ENCODE measurements around the gene WDR18. TPM values are rescaled to one million over a fixed set of nuclear protein-coding genes. Genes with fewer than 3 reads are reported as not detected.

WDR18 gene
- total RNA-seq, 1 donor from 2014 or later: 66.8 TPM

DNA sequence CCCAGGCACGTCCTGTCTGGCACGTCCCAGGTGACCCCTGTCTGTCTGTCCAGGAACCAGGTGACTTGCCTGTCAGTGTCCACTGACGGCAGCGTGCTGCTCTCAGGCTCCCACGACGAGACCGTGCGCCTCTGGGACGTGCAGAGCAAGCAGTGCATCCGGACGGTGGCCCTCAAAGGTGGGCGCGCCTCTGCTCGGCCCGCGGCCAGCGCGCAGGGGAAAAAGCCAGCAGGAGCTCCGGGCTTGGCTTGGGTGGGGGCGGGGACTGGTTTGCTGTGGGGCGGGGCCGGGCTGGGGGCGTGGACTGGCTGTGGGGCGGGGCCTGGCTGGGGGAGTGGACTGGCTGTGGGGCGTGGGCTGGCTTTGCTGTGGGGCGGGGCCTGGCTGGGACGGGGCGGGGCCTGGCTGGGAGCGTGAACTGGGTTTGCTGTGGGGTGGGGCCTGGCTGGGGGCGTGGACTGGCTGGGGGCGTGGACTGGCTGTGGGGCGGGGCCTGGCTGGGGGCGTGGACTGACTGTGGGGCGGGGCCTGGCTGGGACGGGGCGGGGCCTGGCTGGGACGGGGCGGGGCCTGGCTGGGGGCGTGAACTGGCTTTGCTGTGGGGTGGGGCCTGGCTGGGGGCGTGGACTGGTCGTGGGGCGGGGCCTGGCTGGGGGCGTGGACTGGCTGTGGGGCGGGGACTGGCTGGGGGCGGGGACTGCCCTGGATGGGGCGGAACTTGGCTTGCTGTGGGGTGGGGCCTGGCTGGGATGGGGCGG lies 7.2 kb downstream of the WDR18 start:
- no peak for TF ChIP-seq POLR2A (IDR thresholded peaks at IDR 0.05)
- TF ChIP-seq POLR2AphosphoS5 (IDR thresholded peaks at IDR 0.05; ENCODE audit: insufficient read depth in 1 of 2, low read depth in 1 of 2): no peak
- Histone ChIP-seq H3K27me3 (no peaks in the 10 kb centered on the region), H3K9me3 (no peaks in the 10 kb centered on the region), H3K27ac (no peak overlapping the region), H3K4me1 (peaks cover 7% of the 10 kb centered on the region), H3K4me3 (no peak overlapping the region), H3K36me3 (peaks cover 0 to 36% of the 10 kb centered on the region in 2 donors)
- intact Hi-C loops (cut with DNase I): no loop called here
- DNase-seq (ENCODE audit: extremely low spot score in 2 of 2): no peak

DNA sequence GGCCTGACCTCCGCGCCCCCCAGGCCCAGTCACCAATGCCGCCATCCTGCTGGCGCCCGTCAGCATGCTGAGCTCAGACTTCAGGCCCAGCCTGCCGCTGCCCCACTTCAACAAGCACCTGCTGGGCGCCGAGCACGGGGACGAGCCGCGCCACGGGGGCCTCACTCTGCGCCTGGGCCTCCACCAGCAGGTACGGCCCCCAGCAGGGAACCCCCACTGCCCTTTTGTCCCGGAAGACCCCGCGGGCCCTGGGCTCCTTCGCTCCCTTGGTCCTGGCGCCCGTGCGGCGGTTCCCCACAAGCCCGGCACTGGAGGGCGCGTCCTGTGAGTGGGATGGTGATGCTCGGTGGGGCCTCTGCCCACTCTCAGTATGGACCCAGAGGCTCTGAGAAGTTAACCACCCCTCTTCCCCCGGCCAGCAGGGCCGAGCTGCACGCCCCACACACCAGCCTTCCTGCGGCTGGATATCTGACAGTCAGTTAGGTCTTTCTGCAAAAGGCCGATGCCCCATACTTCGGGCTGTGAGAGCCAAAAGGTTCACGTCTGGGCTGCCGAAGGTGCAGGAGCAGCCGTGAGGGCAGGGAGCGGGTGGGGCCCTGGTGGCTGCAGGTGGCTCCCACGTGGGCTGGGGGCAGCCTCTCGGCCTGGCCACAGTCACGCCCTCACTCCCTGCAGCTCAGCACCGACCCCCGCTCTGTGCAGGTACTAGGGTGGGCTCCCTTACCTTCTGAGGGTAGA lies 8.0 kb downstream of the WDR18 start:
- H3K9me3 ChIP-seq: no peaks in the 10 kb centered on the region
- no peak overlapping the region for H3K4me3 ChIP-seq
- H3K27ac ChIP-seq: no peak overlapping the region
- DNase-seq (ENCODE audit: extremely low spot score in 2 of 2): no peak
- intact Hi-C loops (cut with DNase I): no loop called here
- peaks cover 11% of the 10 kb centered on the region for H3K4me1 ChIP-seq
- no peak for TF ChIP-seq POLR2AphosphoS5 (IDR thresholded peaks at IDR 0.05; ENCODE audit: insufficient read depth in 1 of 2, low read depth in 1 of 2)
- no peaks in the 10 kb centered on the region for H3K27me3 ChIP-seq
- H3K36me3 ChIP-seq: peaks cover 0 to 29% of the 10 kb centered on the region in 2 donors

- H3K27ac ChIP-seq: no peak overlapping the region
- peaks cover 0 to 26% of the 10 kb centered on the region in 2 donors for H3K36me3 ChIP-seq
- peaks cover 11% of the 10 kb centered on the region for H3K4me1 ChIP-seq
- no peak overlapping the region for H3K4me3 ChIP-seq
- no peak for DNase-seq (ENCODE audit: extremely low spot score in 2 of 2)
- intact Hi-C loops (cut with DNase I): no loop called here
- TF ChIP-seq POLR2A (IDR thresholded peaks at IDR 0.05) (no peak), POLR2AphosphoS5 (IDR thresholded peaks at IDR 0.05; ENCODE audit: insufficient read depth in 1 of 2, low read depth in 1 of 2) (no peak)
- TF ChIP-seq, protein P1, sequence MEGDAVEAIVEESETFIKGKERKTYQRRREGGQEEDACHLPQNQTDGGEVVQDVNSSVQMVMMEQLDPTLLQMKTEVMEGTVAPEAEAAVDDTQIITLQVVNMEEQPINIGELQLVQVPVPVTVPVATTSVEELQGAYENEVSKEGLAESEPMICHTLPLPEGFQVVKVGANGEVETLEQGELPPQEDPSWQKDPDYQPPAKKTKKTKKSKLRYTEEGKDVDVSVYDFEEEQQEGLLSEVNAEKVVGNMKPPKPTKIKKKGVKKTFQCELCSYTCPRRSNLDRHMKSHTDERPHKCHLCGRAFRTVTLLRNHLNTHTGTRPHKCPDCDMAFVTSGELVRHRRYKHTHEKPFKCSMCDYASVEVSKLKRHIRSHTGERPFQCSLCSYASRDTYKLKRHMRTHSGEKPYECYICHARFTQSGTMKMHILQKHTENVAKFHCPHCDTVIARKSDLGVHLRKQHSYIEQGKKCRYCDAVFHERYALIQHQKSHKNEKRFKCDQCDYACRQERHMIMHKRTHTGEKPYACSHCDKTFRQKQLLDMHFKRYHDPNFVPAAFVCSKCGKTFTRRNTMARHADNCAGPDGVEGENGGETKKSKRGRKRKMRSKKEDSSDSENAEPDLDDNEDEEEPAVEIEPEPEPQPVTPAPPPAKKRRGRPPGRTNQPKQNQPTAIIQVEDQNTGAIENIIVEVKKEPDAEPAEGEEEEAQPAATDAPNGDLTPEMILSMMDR (IDR thresholded peaks at IDR 0.05): no peak
- H3K27me3 ChIP-seq: no peaks in the 10 kb centered on the region
- H3K9me3 ChIP-seq: no peaks in the 10 kb centered on the region
These were observed 8.5 kb downstream of the WDR18 start for GRCh38 chr19:992670-993055.

DNA sequence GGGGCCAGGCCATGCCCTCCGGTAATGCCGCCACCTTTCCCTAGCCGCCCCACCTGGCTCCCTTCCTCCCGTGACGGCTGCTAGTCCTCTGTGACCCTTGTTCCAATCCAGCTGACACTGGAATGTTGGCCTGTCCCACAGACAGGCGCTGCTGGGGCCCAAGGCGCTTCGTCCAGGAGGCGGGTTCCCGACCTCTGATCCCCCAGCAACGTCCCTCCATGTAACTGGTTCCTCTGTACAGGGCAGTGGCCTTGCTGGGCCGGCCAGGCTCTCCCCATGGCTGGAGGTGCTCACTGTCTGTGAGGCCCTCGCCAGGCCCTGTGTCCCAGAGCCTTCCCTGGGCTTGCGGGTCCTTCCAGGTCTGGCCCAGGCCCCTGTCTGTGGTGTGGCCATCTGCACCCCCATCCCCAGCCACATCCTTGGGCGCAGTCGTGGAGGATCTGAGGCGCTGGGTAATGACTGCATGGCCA lies 9.3 kb downstream of the WDR18 start:
- Histone ChIP-seq H3K4me3 (no peak overlapping the region), H3K27ac (no peak overlapping the region), H3K9me3 (no peaks in the 10 kb centered on the region), H3K27me3 (no peaks in the 10 kb centered on the region), H3K36me3 (peaks cover 0 to 26% of the 10 kb centered on the region in 2 donors), H3K4me1 (peaks cover 11% of the 10 kb centered on the region)
- DNase-seq (ENCODE audit: extremely low spot score in 2 of 2): no peak
- intact Hi-C loops (cut with DNase I): no loop called here
- no peak for TF ChIP-seq POLR2AphosphoS5 (IDR thresholded peaks at IDR 0.05; ENCODE audit: insufficient read depth in 1 of 2, low read depth in 1 of 2)
- TF ChIP-seq, protein P1 (IDR thresholded peaks at IDR 0.05): no peak
- no peak for TF ChIP-seq POLR2A (IDR thresholded peaks at IDR 0.05)

DNA sequence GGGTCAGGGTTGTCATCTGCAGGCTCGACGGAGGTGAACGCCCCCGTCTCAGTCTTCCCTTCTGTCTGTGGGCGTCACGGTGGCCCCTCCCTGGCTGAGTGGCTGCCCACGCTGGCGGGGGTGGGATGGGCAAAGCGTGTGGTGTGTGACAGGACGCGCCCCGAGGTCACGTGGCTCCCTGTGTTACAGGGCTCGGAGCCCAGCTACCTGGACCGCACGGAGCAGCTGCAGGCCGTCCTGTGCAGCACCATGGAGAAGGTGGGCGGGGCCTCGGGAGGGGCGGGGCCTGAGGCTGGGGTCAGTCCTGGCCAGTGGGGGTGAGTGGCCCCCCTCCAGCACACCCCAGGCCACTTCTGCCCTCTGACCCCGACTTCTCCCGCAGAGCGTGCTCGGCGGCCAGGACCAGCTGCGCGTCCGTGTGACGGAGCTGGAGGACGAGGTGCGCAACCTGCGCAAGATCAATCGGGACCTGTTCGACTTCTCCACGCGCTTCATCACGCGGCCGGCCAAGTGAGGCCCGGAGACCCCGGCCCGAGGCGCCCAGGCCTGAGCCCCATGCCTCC lies 9.8 kb downstream of the WDR18 start:
- no peak for DNase-seq (ENCODE audit: extremely low spot score in 2 of 2)
- H3K27ac ChIP-seq: no peak overlapping the region
- H3K36me3 ChIP-seq: peaks cover 0 to 26% of the 10 kb centered on the region in 2 donors
- peaks cover under 1% of the 10 kb centered on the region for H3K27me3 ChIP-seq
- H3K9me3 ChIP-seq: no peaks in the 10 kb centered on the region
- no peak overlapping the region for H3K4me3 ChIP-seq
- no peak for TF ChIP-seq POLR2AphosphoS5 (IDR thresholded peaks at IDR 0.05; ENCODE audit: insufficient read depth in 1 of 2, low read depth in 1 of 2)
- no peak for TF ChIP-seq POLR2A (IDR thresholded peaks at IDR 0.05)
- TF ChIP-seq, protein P1 (IDR thresholded peaks at IDR 0.05): no peak
- peaks cover 11% of the 10 kb centered on the region for H3K4me1 ChIP-seq
- intact Hi-C loops (cut with DNase I): no loop called here

All from vagina (tissue), 2 donors.